AML-193 (cell line): Measurements from ENCODE around the gene ZNF107.
"Not testable (repeated sequence)": the region's sequence is repeated elsewhere in the genome, so short reads cannot be mapped to it uniquely, and the experiment has no call there.

ENCODE experiments used
- DNase-seq, 2 experiments: peaks; one replicate each; lab custom pipeline; 2025; lab: John Stamatoyannopoulos, UW

The ZNF107 gene

GRCh38 chr7:64643566-64643965 lies 22.4 kb upstream of the ZNF107 start:
- DNase-seq = peak; percentile 94 to 97

GRCh38 chr7:64651203-64651602 lies 14.7 kb upstream of the ZNF107 start:
- no peak for DNase-seq

DNA sequence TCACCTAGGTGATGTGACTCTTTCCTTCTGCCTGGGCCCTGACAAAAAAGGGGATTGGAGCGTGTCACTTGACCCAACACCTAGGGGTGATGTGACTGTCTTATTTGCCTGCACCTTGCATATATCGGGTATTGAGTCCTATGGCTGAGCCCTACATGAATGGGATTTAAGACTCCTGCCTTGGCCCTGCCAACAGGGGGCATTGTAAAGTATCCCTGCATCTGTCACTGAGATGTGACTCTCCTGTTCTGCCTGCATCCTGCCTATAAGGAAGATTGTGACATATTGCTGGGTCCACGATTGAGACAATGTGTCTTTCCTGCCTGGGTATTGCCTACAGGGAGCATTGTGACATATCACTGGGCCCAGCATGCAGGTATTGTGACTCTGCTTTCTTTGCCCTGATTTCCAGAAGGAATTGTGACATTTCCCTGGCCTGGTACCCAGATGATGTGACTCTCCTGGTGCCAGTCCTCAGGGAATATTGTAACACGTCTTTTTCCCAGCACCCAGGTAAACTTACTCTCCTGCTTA lies 14.2 kb upstream of the ZNF107 start:
- DNase-seq = peak; percentile 81 to 88

GRCh38 chr7:64653721-64654401 lies 12.1 kb upstream of the ZNF107 start:
- DNase-seq = no peak

DNA sequence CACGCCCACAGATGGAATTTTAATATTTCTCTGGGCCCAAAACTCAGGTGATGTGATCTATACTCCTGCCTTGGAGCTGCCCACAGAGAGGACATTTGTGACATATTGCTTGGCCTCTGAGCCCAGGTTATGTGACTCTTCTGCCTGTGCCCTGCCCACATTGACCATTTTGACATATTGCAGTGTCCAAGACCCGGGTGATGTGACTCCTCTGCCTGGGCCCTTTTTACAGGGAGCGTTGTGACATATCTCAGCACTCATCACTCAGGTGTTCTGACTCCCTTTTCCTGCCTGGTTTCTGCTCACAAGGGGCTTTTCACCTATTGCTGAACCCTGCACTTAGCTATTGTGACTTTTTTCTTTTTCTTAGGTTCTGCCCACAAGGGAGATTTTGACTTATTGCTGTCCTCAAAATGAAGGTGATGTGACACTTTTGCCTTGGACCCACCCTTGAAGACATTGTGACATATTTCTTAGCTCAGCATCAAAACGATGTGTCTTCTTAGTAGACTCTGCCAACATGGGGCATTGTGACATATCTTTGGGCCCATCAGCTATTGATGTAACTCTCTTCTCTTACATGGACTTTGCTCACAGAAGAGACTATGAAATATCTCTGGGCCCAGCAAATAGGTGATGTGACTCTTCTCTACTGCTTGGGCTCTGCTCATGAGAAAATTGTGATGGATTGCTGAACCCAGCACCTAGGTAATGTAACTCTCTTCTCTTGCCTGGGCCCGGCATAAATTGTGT lies 11.0 kb upstream of the ZNF107 start:
- peak in 1 of 2 experiments; percentile 10 for DNase-seq

GRCh38 chr7:64655811-64656210 lies 10.1 kb upstream of the ZNF107 start:
- no peak for DNase-seq

GRCh38 chr7:64656489-64656888 lies 9.4 kb upstream of the ZNF107 start:
- DNase-seq = no peak

GRCh38 chr7:64662091-64662490 lies 3.8 kb upstream of the ZNF107 start:
- not testable (repeated sequence) for DNase-seq

GRCh38 chr7:64666663-64667050 lies 724 bp downstream of the ZNF107 start:
- no peak for DNase-seq

DNA sequence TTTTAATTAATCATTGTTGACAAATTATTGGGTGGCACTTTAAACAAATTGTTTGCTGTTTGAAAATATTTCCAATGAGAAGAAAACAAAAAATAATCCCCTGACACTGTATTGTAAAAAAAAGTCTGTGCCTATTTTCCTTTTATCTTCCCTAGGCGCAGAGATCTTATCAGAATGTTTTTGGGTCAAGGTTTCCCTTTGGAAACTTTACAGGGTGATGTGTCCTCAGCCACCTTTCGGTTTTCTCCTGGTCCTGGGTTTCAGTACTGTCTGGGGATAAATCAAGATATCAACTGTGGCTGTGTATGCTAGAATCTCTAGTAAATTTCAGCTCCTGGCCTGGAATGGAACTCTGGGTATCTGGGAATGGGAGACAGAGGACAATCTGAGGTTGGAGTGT lies 1.4 kb downstream of the ZNF107 start:
- no peak for DNase-seq

DNA sequence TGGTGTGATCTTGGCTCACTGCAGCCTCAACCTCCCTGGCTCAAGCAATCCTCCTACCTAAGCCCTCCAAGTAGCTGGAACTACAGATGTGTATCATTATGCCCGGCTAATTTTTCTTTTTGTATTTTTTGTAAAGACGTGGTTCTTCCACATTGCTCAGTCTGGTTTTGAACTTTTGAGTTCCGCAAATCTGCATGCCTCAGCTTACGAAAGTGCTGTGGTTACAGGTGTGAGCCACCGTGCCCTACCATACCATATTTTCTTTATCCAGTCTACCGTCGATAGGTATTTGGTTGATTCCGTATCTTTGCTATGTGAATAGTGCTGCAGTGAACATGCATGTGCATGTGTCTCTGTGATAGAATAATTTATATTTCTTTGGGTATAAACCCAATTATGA lies 6.5 kb downstream of the ZNF107 start:
- no peak for DNase-seq

DNA sequence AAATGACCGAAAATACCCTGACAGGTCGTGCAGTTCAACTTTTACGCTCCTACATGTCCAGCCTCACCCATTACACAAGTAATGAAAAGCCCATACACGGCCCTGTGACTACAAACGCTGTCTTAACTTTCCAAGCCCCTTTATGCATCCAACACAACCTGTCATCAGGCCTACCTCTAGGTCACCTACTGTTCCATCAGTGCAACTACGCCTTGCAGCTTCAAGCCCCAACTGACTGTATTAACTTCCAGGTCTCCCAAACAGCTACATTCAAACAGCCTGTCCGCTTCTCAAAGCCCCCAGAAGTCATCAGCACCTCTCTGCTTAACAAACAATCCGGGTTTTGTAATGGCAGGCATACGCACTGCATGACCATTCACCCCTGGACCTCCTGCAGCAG lies 19.2 kb downstream of the ZNF107 start:
- no peak for DNase-seq

DNA sequence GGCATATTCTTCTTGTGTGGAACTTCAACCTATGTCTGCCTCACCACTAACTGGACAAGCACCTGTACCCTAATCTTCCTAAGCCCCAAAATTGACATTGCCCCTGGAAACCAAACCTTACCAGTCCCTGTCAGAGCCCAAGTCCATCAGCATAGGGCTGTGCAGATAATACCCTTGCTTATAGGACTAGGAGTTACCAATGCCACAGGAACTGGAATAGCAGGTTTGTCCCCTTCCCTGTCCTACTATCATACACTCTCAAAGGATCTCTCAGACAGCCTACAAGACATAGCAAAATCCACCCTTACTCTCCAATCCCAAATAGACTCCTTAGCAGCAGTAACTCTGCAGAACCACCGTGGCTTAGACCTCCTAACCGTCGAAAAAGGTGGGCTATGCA lies 19.8 kb downstream of the ZNF107 start:
- no peak for DNase-seq

DNA sequence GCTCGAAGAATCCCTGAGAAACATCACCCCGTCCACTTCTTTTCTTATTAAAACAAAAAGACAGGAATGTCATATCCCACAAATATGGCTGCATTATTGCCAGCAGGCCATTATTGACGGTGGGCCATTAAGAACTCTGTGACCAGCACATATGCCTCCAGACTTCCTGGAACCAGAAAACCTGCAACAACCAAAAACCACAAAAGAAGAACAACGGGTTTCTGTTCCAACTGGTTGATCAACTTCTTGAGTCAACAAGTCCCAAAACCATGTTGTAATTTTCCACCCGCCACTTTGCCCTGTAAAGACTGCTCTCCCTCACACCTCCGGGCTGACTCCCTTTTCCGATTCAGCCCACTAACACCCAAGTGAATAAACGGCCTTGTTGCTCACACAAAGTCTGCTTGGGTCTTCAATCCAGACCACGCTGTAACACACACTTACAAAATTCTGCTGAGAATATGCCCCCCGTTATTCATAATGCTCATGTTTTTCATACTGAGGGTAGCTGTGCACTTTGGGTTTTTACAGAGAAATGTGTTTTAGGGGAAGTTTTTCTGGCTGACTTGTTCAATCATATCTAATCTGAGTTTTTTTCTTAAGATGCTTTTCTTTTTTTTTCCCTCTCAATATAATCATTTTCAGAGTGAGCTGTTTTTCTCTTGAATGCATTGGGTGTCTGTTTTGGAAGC lies 20.7 kb downstream of the ZNF107 start:
- peak; percentile 95 to 97 for DNase-seq

GRCh38 chr7:64687249-64687648 lies 21.3 kb downstream of the ZNF107 start:
- DNase-seq = no peak

DNA sequence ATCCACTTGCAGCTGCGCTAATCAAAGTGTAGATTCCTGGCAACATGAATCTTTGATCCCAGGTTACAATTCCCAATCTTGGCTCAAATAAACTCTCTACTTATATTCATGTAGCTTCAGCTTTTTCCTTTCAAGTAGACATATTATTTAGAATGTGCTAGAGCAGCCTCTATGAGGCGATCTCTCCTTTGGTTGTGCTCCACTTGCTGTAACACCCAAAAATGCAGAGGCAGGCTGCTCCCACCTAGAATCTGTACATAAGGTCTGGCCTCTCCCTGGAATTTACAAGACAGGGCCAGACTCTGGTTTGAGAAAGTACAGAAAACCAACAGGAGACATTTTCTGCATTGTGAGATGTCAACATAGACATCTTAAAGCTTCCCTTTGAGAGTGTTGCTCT lies 23.1 kb downstream of the ZNF107 start:
- DNase-seq = no peak

- no peak for DNase-seq
Measured at GRCh38 chr7:64691831-64692230, 25.9 kb downstream of the ZNF107 start.

GRCh38 chr7:64697863-64698262 lies 31.9 kb downstream of the ZNF107 start:
- DNase-seq = not testable (repeated sequence)

GRCh38 chr7:64706625-64707292 lies 40.8 kb downstream of the ZNF107 start:
- no peak for DNase-seq

DNA sequence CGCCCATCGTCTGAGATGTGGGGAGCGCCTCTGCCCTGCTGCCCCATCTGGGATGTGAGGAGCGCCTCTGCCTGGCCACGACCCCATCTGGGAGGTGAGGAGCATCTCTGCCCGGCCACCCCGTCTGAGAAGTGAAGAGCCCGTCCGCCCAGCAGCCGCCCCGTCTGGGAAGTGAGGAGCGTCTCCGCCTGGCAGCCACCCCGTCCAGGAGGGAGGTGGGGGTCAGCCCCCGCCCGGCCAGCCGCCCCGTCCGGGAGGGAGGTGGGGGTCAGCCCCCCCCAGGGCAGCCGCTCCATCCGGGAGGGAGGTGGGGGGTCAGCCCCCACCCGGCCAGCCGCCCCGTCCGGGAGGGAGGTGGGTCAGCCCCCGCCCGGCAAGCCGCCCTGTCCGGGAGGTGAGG lies 52.0 kb downstream of the ZNF107 start:
- DNase-seq = not testable (repeated sequence)

DNA sequence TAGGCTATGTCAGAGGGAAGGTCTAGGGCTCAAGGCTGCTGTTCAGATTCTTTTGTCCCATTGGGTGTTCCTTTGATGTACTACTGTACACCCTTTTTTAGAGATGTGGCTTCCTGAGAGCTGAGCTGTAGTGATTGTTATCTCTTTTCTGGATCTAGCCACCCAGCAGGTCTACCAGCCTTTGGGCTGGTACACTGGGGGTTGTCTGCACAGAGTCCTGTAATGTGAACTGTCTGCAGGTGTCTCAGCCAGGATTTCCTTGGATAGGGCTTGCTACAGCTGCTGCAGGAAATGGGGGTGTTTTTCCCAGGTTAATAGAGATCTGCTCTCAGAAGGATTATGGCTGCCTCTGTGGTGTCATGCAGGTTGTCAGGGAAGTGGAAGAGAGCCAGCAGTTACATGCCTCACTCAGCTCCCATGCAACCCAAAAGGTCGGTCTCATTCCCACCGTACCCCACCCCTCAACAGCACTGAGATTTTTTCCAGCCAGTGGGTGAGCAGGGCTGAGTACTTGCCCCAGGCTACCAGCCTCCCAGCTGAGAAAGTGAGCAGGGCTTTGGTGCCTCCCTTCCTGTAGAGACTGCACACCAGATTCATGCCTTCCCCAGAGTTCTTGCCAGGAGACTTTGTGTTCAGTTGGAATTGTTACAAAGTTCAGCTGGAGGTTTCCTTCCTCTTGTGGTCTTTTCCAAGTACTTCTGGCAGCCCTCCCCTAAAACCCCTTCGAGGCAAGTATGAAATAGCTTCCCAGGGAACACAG lies 63.3 kb downstream of the ZNF107 start:
- DNase-seq = no peak
